Measurements from ENCODE around the gene PIK3C2G.

DNA sequence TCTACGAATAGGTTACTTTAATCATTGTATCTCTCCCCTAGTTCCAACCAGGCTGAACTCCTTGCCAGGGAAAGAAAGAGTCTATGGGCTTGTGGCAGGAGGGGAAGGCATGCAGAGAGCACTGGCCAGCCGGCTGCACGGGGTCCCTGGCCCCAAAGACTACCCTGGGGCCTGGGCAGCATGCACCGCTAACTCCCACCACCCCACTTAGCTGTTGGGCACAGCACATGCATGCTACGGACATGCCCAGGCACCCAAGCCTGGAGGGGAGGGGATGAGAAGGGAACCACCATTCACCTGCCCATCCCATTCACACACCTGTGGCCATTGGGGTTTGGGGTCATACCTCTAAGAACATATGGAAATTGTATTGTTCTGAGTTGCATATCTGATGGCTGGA is 94.1 kb downstream of the PIK3C2G start:
- TF ChIP-seq, protein P1, sequence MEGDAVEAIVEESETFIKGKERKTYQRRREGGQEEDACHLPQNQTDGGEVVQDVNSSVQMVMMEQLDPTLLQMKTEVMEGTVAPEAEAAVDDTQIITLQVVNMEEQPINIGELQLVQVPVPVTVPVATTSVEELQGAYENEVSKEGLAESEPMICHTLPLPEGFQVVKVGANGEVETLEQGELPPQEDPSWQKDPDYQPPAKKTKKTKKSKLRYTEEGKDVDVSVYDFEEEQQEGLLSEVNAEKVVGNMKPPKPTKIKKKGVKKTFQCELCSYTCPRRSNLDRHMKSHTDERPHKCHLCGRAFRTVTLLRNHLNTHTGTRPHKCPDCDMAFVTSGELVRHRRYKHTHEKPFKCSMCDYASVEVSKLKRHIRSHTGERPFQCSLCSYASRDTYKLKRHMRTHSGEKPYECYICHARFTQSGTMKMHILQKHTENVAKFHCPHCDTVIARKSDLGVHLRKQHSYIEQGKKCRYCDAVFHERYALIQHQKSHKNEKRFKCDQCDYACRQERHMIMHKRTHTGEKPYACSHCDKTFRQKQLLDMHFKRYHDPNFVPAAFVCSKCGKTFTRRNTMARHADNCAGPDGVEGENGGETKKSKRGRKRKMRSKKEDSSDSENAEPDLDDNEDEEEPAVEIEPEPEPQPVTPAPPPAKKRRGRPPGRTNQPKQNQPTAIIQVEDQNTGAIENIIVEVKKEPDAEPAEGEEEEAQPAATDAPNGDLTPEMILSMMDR (IDR thresholded peaks at IDR 0.05; ENCODE audit: low read depth, low read length, missing input control) = no peak
- TF ChIP-seq RAD21 (IDR thresholded peaks at IDR 0.05) = no peak
- TF ChIP-seq TAF1 (conservative IDR thresholded peaks at IDR 0.05) = no peak
- TF ChIP-seq EGR1 (IDR thresholded peaks at IDR 0.05; ENCODE audit: low read depth in 2 of 2) = no peak
- no peak for TF ChIP-seq GABPA (IDR thresholded peaks at IDR 0.05 in 1 of 2, conservative IDR thresholded peaks at IDR 0.05 in 1 of 2)
- TF ChIP-seq, protein P2, sequence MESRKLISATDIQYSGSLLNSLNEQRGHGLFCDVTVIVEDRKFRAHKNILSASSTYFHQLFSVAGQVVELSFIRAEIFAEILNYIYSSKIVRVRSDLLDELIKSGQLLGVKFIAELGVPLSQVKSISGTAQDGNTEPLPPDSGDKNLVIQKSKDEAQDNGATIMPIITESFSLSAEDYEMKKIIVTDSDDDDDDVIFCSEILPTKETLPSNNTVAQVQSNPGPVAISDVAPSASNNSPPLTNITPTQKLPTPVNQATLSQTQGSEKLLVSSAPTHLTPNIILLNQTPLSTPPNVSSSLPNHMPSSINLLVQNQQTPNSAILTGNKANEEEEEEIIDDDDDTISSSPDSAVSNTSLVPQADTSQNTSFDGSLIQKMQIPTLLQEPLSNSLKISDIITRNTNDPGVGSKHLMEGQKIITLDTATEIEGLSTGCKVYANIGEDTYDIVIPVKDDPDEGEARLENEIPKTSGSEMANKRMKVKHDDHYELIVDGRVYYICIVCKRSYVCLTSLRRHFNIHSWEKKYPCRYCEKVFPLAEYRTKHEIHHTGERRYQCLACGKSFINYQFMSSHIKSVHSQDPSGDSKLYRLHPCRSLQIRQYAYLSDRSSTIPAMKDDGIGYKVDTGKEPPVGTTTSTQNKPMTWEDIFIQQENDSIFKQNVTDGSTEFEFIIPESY (IDR thresholded peaks at IDR 0.05) = no peak
- TF ChIP-seq, protein P3, sequence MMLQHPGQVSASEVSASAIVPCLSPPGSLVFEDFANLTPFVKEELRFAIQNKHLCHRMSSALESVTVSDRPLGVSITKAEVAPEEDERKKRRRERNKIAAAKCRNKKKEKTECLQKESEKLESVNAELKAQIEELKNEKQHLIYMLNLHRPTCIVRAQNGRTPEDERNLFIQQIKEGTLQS (IDR thresholded peaks at IDR 0.05) = no peak
- no peak for TF ChIP-seq JUND (IDR thresholded peaks at IDR 0.05)
- no peak for TF ChIP-seq YY1 (IDR thresholded peaks at IDR 0.05)
- no peak for TF ChIP-seq RXRA (IDR thresholded peaks at IDR 0.05)
- no peak for TF ChIP-seq FOXA1 (IDR thresholded peaks at IDR 0.05)
- TF ChIP-seq SP1 (IDR thresholded peaks at IDR 0.05) = no peak
